ENCODE results near the gene TOP2B.

DNA sequence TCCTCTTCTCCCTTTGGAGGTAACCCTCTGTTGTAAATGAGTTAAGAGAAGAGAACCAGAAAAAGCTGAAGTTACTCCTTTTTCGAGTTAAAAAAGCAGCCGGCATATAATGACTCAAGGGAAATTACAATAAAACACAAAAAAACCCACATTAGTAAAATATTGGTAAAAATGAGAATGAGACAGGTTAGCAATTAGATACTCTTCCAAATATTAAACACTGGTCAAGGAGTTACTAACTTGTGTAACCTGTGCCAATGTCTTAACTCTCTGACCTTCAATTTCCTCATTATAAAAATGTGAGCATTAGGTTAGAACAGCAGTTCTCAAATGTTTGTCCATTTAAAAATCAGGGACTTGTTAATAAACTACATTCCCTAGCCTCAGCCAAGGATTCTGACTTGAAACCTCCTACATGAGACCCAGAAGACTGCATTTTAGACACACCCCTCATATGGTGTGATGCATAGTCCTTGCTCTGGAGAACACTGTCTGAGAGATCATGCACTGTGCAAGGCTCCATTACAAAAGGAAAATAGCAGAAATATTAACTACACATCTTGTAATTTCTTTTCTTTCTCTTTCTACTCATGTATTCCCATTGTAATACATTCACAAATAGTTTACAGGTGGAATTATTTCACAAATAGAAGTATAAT, 42.7 kb upstream of the TOP2B start:
- TF ChIP-seq, protein P1, sequence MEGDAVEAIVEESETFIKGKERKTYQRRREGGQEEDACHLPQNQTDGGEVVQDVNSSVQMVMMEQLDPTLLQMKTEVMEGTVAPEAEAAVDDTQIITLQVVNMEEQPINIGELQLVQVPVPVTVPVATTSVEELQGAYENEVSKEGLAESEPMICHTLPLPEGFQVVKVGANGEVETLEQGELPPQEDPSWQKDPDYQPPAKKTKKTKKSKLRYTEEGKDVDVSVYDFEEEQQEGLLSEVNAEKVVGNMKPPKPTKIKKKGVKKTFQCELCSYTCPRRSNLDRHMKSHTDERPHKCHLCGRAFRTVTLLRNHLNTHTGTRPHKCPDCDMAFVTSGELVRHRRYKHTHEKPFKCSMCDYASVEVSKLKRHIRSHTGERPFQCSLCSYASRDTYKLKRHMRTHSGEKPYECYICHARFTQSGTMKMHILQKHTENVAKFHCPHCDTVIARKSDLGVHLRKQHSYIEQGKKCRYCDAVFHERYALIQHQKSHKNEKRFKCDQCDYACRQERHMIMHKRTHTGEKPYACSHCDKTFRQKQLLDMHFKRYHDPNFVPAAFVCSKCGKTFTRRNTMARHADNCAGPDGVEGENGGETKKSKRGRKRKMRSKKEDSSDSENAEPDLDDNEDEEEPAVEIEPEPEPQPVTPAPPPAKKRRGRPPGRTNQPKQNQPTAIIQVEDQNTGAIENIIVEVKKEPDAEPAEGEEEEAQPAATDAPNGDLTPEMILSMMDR (IDR thresholded peaks at IDR 0.05), result no peak
- TF ChIP-seq POLR2A (IDR thresholded peaks at IDR 0.05), result no peak

Data from testis (tissue), 2 donors.